OCI-M1 (cell line): ENCODE results near the gene CLTB.
"Not testable (repeated sequence)": the region's sequence is repeated elsewhere in the genome, so short reads cannot be mapped to it uniquely, and the experiment has no call there.

Experiments
- DNase-seq: peaks from one replicate; lab custom pipeline; 2025; lab: John Stamatoyannopoulos, UW

The CLTB gene

DNA sequence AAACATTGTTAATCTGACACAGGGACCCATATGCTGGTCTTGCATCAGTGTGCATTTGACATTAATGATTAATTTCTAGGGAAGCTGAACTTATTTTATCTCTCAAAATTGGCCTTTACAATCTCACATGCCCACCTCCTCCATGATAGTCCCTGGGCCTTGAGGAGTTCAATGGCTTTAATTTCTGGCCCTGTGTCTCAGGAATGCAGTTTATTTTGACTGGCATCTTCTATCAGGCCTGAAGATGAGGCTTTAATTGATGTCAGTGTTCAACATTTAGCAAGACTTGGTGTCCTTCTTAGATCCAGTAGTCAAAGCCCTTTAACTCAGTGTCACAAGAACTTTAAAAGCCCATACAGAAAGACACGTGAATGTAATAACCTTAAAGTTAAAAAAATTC lies 10.5 kb upstream of the CLTB start:
- no peak for DNase-seq

DNA sequence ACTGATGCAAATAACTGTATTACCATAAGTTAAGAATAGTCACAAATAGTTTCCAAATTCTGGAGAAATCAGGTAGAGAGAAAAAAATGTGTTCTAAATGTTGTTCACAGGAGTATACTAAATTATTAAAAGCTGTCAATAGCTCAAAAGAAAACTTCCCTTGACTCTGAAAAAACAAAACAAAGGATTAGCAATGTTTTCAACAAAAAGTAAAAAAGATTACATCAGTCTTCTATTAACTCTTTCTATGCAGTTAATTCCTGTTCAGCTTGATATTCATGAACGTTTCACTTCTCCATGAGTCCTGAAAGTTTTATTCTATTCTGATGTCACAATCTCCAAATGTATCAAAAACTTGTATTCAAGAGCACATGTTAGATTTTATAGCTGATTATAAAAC lies 9.5 kb upstream of the CLTB start:
- no peak for DNase-seq

DNA sequence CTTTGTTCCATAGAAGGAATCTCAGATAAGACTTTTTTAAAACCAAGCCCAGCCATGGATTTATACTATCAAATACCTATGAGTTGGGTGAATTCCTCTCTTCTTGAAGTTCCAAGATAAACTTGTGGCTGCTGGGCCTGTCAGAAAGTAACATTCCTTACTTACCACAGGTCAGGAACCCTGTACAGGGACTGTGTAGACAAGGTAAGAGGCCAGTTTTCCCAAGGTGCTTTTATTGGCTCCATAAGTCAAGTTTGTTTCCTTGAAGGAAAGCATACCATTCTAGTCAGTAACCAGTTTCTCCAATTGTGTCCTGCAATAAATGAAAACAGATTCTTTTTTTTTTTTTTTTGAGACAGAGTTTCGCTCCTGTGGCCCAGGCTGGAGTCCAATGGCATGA lies 8.8 kb upstream of the CLTB start:
- DNase-seq = no peak

DNA sequence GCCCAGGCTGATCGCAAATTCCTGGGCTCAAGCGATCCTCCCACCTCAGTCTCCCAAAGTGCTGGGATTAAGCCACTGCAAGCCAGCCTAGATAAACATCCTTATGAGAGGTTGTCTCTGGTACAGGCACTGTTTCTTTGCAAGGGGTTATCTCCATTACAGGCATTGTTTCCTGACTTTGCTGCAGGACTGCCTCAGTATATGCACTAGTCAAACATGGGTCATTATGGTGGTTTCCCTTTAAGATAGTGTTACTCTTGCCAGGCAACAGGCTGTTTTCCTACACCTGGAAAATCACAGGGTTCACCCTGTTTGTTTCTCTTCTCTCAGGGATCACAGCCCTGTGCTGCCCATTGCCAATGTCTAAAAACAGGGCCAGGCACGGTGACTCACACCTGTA lies 7.8 kb upstream of the CLTB start:
- no peak for DNase-seq

DNA sequence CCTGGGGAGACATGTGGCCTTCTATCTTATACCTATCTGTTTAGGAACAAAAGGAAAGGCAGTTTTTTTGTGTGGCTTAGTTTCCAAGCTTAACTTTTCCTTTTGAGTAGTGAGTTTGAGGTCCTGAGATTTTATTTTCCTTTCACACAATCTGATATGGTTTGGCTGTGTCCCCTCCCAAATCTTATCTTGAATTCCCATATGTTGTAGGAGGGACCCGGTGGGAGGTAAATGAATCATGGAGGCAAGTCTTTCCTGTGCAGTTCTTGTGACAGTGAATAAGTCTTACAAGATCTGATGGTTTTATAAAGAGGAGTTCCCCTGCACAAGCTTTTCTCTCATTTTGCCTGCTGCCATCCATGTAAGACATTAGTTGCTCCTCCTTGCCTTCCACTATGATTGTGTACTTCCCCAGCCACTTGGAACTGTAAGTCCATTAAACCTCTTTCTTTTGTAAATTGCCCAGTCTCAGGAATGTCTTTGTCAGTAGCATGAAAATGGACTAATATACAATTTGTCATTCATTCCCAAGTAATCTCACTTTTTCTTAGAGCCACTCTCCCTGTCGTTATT lies 4.7 kb upstream of the CLTB start:
- peak; percentile 18 for DNase-seq

DNA sequence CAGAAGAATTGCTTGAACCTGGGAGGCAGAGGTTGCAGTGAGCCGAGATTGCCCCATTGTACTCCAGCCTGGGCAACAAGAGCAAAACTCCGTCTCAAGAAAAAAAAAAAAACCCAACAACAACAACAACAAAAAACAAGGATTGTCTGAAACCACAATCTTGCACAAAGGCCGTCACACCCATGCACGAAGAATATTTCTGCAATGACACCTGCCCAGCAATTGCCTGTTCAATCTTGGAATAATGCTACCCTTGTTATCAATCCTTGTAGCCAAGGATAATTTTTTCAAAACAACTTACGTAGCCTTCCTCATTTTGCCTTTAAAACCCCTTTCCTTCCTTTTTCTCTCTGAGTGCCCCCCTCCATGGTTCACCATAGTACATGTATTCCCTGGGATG lies 3.7 kb upstream of the CLTB start:
- no peak for DNase-seq

DNA sequence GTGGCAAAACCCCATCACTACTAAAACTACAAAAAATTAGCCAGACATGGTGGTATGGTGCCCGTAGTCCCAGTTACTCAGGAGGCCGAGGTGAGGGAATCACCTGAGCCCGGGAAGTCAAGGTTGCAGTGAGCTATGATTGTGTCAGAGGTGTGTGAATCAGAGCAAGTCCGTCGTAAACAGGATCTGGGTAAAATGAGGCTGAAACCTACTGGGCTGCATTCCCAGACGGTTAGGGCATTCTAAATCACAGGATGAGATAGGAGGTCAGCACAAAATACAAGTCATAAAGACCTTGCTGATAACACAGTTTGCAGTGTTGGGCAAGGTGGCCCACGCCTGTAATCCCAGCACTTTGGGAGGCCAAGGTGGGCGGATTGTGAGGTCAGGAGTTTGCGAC lies 1.9 kb upstream of the CLTB start:
- no peak for DNase-seq

DNA sequence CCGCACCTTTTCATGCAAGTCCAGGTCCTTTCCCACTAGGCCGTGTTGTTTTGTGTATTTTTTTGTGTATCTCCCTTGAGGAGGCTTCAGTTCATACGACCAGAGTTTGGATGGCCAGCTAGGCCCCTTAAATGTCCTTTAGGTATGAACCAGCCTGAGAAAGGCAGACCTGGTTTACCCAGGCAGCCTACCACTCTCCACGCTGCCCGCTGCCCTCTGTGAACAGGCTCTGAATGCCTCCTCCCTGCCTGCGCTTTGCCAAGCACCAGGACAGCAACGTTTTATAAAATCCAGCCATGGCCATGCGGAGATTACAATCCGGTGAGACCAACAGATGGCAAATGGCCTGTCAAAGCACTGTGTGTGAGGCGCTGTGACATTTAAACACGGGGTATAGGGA lies 626 bp upstream of the CLTB start:
- DNase-seq = no peak

DNA sequence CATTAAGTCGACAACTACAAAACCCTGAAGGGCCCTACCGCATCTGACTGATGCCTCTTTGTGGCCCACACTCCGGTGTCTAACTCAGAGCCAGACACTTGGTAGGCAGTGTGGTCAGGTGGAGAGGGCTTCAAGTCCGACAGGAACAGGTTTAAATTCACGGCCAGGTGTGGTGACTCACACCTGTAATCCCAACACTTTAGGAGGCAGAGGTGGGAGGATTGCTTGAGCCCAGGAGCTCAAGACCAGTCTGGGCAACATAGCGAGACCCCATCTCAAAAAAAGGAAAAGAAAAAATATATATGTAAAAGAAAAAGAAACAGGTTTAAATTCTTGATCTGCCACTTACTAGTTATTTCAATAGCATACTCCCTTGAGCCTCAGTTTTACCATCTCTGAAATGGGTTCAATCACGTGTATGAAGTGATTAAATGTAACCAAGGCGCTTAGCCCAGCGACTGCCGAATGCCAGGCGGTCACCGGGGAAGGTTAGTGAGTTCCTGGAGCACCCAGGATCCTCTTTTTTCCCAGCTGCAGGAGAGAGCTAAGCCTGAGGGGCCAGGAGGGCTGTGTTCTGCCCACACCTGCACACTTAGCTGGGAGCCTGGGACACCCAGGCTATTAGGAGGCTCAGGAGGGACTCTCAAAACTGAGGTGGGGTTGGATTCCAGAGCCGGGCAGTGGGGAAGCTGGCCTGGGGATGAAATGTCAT lies 943 bp downstream of the CLTB start:
- DNase-seq = no peak

DNA sequence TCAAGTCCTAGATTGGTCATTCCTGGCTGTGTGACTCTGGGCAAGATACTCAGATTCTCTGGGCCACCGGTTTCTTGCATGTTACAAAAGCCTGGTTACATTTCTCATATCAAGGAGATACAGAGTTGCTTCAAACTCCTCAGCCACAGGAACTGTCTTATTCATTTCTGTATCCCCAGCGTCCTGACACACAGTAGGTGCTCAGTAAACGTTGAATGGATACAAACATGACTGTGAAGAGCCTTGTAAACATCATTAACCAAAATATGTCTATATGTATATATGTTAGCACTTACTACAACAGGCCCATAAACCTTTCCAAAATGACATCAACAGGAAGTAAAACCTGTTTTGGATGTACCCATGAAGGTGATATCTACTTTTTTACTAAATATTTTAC lies 1.6 kb downstream of the CLTB start:
- DNase-seq = no peak

DNA sequence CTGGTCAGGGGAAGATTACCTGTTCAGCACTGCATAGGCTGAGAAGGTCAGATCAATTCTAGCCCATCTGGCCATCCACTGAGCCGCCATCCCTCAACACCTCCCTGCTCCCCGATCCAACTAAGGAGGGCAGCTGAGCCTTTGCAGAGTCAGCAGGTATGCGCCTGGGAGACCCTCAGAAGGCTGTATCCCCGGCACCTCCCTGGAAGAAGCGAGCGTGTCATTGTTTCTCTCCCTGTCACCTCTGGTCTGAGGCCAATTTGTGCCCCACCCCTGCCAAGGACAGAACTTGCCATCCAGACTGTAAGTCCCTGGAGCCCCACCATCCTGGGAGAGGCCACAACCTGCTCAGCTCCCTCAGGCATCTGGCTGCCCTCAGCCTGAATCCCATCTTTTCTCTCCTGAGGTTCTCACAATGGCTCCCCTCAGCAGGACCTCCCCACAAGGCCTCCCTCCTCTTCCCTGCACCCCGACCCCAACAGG lies 2.6 kb downstream of the CLTB start:
- no peak for DNase-seq

DNA sequence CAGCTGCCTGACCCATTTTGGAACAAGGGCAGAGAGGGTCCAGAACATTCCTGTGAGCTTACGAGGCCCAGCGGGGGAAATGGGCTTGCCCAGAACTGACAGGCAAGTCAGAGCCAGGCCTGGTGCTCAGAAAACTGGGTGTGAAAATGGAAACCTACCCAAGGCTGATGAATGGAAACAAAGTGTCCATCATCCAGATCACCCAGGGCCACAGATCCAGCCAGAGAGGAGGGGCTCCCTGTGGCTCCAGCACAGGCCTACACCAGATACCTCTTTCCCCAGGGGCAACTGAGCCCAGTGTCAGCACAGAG lies 3.1 kb downstream of the CLTB start:
- DNase-seq = no peak

DNA sequence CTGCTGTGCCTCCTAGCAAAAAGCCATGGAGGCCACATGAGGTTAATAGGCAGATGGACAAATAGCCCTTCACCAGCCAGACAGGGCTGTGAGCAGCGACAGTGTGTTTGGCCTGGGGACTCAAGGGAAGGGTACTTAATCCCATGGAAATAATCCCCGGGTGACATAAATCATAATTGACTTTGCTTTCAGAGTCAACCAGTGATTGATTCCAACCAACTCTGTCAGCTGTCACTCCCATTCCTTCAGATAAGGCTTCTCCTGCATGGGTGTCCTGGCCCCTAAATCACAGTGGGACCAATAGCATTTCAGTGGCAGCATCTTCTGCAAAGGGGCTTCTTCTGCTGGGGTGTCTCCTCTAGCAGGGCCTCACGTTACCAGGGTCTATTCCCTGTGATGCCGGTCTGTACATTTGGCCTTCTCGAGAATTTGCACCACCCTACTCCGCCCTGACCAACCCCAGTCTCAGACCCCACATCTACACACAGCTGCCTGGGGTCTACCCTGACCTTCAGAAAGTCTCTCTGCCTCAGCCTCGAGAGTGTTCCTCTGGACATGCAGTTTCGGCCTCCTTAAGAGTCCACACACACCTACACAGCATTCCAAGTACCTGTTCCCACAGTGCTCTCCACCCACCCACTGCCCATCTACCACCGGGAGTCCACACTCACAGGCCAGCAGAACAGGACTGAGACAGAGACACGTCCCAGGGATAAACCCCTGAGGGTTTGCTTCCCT lies 3.7 kb downstream of the CLTB start:
- DNase-seq = no peak

DNA sequence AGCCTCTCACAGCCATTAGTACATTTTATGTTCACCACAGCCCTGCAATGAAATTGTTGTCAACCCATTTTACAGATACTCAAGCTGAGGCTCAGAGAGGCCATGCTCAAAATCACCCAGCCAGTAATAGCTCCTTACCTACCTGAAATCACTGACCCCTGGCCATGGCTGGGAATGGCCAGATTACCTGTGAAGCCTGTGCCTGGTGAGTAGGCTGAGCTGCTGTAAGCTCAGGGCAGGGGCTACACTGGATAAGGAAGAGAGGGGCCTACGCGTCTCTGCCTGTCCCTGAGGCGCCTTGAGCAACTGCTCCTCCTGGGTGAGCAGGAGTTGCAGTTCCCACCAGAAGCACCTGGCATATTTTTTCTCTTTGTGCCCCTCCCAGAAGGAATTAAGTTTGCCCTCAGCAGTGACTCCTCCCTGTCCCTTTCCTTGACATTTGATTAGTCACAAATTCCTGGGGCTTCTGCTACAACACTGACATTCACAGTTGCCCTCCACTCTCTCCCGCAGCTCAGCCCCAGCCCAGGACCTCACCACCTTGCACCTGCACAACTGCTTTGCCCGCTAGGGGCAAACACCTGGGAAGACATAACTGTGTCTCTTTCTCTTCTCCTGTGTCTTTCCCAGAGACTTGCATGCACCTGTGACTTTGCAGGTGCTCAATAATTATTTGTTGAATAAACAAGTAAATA lies 5.7 kb downstream of the CLTB start:
- DNase-seq = no peak

DNA sequence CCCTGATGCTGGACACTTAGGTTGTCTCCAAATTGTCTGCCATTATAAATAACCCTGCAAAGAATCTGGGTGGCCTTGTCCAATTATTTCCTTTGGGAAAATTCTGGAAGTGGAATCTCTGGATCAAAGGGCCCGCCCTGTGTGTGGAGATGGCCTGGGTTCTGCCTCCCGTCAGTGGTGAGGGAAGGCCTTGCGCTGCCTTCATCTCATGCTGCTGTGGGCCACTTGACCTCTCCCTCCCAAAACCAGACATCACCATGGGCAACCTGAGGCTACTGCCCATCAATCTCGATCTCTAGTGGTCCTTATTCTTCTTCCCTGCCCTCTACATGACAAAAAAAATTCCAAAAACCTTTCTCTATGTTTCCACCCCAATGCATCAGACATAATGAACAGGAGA lies 6.6 kb downstream of the CLTB start:
- no peak for DNase-seq

DNA sequence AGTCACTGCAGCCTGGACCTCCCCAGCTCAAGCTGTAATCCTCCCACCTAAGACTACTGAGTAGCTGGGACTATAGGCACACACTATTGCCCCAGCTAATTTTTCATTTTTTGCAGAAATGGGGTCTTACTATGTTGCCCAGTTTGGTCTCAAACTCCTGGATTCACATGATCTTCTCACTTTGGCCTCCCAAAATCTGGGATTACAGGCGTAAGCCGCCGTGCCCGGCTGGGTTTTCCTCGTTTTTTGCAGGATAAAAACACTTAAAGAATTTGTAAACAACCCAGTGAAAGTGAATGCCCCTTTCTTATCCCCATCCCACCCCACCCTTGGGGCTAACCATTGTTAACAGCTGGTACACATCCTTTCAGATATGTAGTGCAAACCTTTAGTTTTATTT lies 7.7 kb downstream of the CLTB start:
- no peak for DNase-seq

DNA sequence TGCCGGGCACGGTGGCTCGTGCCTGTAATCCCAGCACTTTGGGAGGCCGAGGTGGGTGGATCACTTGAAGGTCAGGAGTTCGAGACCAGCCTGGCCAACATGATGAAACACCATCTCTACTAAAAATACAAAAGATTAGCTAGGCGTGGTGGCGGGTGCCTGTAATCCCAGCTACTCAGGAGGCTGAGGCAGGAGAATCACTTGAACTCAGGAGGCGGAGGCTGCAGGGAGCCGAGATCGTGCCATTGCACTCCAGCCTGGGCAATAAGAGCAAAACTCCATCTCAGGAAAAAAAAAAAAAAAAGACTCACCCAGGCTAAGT lies 8.1 kb downstream of the CLTB start:
- DNase-seq = not testable (repeated sequence)

DNA sequence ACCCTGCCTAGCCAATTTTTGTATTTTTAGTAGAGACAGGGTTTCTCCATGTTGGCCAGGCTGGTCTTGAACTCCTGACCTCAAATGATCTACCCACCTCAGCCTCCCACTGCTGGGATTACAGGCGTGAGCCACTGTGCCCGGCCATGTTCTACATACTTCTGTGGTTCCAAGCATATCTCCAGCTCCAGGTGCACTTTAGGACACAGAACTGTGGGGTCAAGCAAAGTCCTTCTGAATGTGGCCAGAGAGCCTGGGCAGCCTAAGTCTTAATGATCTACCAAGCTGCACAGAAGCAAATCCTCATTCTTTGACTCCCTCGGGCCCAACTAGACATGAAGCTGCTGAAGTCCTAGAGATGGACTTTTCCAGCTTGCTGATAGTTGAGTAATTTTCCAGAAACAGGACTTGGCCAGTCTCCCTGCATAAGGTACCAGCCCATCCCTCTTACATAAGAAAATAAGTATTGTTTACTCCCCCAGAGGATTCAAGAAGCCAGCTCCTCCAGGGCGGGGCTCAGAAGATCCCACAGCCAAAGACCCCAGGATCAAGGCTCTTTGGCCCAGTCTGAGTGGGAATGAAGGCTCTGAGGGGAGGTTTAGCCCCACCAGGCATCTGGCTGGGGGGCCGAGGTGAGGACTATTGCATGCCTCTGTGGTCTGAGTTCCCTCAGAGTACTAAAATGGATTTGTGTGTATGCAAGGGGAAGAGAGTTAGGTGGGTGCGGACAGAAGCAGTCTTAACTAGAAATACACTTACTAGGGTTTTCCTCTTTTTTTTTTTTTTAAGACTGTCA lies 8.7 kb downstream of the CLTB start:
- DNase-seq = no peak

DNA sequence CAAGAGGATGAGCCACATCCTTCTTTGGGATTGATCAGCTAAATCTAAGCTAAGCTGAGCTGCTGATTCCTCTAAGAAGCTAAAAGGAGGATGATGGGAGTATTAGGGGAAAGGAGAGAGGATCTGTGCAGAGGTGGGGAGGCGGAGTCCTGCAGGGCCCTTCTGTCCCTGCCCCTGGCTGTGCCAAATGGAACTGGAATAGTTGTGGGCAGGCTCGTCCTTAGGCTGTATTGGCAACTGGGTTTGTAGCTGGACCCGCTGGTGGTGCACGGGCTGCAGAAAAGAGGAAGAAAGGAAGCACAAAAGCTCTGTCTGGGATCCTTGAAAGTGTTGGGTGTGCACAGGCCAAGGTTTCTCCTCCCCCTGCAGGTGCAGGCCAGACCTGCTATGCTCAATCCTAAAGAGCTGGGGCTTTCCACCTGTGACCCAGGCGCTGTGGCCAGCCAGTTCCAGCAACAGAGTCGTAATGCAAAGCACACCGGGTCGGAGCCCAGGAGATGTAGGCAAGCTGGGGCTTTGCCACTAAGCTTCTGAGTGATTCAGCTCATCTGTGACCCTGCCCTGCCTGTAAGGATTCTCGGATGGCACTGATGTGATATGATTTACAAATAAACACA lies 9.8 kb downstream of the CLTB start:
- no peak for DNase-seq

DNA sequence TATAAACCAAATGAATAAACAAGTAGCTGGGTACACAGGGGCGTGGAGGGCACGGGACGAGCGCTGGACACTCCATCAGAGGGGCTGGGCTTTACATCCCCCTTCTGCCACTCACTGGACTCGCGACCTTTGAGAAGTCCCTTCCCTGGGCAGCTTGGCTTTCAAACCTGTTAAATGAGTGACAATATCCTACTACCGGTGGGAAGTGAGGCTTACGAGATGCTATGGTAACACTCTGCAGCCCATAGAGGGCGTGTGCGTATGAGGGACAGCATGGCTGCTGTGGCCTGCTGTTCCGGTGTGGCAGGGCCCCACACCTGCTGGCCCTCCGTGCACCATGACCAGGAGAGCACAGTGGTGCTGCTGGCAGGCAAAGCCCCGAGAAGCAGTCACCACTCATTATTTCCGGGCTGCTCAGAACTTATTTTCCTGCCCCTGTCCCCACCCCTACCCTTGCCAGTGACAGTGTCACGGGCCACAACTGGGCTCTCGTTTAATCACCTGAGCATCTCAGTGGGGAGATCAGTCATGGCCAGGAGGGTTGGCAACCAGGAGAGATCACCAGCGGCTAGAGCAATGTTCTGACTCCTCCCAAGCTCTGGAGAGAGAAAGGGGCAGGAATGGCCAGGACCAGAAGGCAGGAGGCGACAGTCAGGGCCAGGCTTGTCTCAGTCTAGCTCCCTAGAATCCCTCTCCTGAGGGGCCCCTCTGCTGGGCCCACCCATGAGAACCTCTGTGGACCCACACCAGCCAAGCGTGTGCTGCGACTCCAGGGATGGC lies 10.5 kb downstream of the CLTB start:
- no peak for DNase-seq
